DND-41 (cell line): ENCODE measurements around the gene IP6K3.

Experiments used
- EZH2 ChIP-seq: IDR thresholded peaks from 3 replicates; pipeline ENCODE4 v1.6.1; 2012; ENCODE audit warnings: borderline replicate concordance, low read depth, mild to moderate bottlenecking, moderate library complexity, low read length, inconsistent platforms; ENCODE audit not compliant: severe bottlenecking
- TF ChIP-seq, protein P1 (sequence below): IDR thresholded peaks from 2 replicates; pipeline ENCODE4 v1.5.1; 2012; ENCODE audit warnings: borderline replicate concordance, low read length, moderate library complexity, mild to moderate bottlenecking; ENCODE audit not compliant: poor library complexity, severe bottlenecking; ENCODE audit errors: extremely low read depth

DNA sequence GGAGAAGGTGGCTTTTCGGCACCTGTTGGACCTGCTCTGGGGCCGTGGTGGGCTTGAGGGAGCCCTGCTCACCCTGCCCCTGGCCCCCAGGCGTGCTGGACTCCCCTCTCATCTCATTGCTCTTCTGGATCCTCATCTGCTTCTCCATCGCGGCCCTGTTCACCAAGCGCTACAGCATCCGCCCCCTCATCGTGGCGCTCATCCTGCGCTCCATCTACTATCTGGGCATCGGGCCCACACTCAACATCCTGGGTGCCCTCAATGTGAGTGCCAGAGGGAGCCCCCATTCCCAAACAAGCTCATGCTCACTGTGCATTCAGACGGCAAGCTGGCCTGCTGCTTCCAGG, 57.6 kb downstream of the IP6K3 start:
- TF ChIP-seq, protein P1, sequence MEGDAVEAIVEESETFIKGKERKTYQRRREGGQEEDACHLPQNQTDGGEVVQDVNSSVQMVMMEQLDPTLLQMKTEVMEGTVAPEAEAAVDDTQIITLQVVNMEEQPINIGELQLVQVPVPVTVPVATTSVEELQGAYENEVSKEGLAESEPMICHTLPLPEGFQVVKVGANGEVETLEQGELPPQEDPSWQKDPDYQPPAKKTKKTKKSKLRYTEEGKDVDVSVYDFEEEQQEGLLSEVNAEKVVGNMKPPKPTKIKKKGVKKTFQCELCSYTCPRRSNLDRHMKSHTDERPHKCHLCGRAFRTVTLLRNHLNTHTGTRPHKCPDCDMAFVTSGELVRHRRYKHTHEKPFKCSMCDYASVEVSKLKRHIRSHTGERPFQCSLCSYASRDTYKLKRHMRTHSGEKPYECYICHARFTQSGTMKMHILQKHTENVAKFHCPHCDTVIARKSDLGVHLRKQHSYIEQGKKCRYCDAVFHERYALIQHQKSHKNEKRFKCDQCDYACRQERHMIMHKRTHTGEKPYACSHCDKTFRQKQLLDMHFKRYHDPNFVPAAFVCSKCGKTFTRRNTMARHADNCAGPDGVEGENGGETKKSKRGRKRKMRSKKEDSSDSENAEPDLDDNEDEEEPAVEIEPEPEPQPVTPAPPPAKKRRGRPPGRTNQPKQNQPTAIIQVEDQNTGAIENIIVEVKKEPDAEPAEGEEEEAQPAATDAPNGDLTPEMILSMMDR, result no peak
- no peak for TF ChIP-seq EZH2
